Middle frontal gyrus (tissue), 1 donor: ENCODE measurements around the gene S100A6.
"Not testable (repeated sequence)": the region's sequence is repeated elsewhere in the genome, so short reads cannot be mapped to it uniquely, and the experiment has no call there.

Source experiments
- DNase-seq: peaks from one replicate; pipeline ENCODE4 v3.0.0-alpha.2; 2015; ENCODE audit warnings: low spot score; ENCODE audit errors: extremely low spot score

Gene S100A6

DNA sequence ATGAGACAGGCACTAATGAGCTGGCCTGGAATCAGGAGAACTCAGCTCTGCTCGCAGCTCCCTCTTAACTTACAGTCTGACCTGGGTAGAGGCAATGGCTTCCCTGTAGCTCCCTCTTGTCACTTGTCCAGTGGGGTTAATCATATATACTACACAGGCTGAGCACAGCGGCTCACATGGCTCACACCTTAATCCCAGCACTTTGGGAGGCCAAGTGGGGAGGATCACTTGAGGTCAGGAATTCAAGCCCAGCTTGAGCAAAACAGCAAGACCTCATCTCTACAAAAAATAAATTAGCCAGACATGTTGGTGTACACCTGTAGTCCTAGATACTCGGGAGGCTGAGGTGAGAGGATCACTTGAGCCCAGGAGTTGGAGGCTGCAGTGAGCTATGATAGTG is 4.2 kb downstream of the S100A6 start:
- DNase-seq, result no peak

DNA sequence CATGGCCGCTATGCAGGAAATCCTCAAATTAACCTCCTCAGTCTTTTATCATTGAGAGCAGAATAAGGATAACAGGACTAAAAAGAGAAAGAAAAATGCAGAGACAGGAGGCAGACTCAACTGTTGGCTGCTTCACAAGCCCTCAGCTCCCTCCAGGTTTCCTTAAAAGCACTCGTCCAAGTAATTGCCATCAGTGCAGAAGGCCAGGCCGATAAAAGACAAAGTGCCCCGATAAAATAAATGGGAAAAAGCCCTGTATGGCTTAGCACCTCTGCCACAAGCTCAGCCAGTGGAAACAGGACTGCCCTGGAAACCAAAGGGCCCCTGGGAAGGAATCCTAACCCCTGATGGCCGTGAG is 8.1 kb downstream of the S100A6 start:
- no peak for DNase-seq

GRCh38 chr1:153527023-153527682 is 8.6 kb downstream of the S100A6 start:
- no peak for DNase-seq

DNA sequence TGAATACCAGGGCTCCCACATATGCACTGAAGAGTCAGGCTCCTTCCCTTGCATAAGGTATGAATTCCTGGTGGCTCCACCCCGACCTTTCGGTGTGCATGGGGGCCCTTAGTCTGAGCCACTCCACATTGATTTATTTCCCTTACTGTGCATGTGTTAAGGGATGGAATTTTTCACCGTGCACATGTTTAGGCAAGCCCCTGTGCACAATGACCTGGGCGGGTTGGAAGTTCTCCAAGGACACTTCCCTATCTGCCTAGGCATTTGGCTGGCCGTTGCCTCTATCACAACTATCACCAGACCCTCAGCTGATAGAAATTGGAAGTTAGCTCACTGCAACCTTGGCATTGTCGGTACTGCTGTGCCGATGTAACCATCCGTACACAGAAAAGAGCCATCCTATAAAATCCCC is 9.7 kb downstream of the S100A6 start:
- DNase-seq, result no peak

DNA sequence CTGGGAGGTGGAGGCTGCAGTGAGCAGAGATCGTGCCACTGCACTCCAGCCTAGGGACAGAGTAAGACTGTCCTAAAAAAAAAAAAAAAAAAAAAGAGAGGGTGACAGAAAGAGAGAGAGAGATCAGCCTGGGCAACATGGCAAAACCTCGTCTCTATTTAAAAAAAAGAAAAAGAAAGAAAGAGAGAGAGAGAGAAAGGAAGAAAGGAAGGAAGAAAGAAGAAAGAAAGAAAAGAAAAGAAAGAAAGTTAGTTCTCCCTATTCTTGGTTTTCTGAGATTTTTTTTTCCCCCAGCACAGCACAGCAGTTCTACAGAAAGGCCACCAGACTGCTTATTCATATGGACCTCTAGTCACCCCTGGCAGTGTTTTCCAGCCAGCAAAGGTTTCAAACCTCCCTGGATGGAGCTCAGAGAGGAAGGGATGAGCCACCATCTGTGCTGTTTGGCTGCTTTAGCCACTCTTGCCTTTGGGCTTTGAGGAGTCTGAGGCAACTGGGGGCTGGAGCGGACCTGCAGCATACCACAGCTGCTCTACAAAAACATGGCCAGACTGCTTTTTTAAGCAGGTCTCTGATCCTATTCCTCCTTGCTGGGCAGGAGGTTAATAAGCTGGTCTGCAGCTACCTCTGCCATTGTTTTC is 10.6 kb downstream of the S100A6 start:
- DNase-seq, result no peak

GRCh38 chr1:153522353-153523048 is 13.3 kb downstream of the S100A6 start:
- DNase-seq, result not testable (repeated sequence)

DNA sequence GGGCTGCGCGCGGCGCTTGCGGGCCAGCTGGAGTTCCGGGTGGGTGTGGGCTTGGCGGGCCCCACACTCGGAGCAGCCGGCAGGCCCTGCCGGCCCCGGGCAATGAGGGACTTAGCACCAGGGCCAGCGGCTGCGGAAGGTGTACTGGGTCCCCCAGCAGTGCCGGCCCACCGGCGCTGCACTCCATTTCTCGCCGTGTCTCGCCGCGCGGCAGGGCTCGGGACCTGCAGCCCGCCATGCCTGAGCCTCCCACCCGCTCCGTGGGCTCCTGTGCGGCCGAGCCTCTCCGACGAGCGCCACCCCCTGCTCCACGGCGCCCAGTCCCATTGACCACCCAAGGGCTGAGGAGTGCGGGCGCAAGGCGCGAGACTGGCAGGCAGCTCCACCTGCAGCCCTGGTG is 14.0 kb downstream of the S100A6 start:
- DNase-seq, result not testable (repeated sequence)

DNA sequence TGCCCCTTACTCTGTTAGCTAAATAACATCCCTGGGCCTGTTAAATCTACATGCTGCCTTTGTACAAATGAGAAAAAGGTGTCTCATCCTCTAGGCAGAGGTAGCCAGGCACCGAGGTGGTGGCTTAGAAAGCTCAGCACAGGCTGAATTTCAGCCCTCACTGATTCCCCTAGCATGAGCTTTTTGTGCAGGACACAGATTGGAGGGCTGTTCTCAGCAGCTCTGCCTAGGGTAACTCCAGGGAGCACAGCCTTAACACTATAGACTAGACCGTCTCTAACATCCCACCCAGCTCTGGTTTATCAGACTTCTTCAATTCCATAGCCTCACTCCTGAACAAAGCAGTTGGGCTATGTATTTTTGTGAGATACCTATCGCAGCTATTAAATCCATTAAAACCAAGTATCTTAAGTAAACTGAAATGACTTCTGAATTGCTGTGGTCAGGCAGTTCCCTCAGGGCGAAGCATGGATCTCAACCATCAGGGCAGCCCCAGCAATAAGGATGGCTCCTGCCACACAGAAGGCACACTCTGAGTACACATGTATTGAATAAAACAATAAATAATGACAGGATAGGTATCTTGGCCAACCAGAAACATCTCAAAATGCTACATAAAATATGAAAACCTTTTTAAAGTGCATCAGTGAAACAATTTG is 14.8 kb downstream of the S100A6 start:
- no peak for DNase-seq

- DNase-seq, result not testable (repeated sequence)
Observed at GRCh38 chr1:153520137-153520691, 15.6 kb downstream of the S100A6 start.

GRCh38 chr1:153519242-153519641 is 16.5 kb downstream of the S100A6 start:
- DNase-seq, result no peak

- DNase-seq, result no peak
Observed at GRCh38 chr1:153515504-153516394, 20.0 kb downstream of the S100A6 start.

- no peak for DNase-seq
Observed at GRCh38 chr1:153513666-153514065, 22.1 kb downstream of the S100A6 start.

- no peak for DNase-seq
Observed at GRCh38 chr1:153513023-153513422, 22.8 kb downstream of the S100A6 start.

DNA sequence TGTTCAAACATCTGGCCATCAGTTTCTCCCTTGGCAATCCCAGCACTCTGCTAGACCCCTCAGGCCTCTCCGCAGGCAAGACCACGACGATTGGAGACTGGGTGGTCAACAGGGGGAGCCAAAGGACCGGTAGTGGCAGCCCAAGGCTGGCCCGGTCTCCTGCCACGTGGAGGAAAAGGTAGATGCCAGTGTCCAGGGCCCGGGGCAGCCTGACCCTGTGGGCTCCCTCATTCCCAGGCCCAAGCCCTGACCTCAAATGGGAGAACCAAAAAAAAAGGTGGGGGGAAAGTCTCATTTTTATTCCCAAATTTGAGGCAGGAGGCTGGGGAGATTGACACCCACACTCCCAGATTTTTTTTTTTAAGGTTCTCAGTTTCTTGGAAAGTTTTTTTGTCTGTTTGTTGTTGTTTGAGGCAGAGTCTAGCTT is 24.8 kb downstream of the S100A6 start:
- no peak for DNase-seq

DNA sequence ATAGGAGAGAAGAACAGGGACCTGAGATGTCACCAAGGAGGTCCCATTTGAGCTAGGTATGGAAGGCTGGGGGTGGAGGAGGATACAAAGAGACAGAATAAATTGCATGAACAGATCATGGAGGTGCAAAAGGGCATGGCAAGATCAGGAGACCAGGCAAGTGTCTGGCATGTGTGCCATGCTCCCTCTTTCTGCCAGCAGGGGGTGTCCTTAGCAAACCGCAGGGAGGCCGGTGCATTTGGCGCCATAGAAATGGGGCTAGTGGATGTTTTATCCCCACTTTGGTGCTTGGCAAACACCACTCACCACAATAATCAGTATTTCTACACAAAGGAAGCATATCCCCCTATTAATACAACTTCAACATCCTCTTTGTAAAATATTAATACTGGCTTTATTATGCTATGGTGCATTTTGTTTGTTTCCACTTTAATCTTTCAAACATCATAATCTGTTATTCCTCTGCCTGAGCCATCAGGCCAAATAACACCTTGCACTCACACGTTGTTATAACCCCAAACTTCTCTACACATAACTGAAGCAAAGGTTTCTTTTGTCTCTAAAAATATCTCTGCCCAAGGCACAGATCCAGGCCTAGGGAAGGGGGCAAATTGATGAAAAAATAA is 25.9 kb downstream of the S100A6 start:
- no peak for DNase-seq

- no peak for DNase-seq
Observed at GRCh38 chr1:153509036-153509435, 26.8 kb downstream of the S100A6 start.

DNA sequence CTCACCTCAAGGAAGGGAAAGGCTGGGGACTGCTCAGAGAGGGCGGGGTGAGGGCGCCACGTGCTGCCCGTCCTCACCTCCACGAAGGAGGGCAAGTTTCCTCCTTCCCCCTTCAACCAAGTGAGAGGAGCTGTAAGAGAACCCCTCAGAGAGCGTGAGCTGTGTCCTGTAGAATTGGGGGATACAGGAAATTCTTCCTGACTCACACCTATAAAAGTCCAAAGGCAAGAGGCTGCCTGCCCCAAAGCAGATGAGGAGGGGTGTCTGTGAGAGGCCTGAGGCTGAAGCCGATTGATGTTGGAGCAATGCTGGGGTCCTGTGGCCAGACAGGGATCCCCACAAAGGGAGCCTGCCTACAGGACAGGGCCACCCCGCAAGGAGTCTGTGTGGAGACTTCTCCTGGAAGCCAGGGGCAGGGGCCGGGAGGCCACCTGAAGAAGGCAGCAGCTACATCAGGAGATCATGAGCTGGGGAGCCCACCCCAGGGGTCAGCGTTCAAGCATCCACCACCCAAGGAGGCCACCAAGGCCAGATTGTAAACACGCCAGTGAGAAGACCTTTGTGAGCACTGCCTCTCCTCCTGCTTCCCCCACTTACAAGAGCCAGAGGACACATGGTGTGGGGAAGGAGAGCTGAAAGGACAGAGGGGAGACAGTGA is 27.7 kb downstream of the S100A6 start:
- DNase-seq, result no peak

GRCh38 chr1:153506831-153507413 is 28.9 kb downstream of the S100A6 start:
- DNase-seq, result no peak

DNA sequence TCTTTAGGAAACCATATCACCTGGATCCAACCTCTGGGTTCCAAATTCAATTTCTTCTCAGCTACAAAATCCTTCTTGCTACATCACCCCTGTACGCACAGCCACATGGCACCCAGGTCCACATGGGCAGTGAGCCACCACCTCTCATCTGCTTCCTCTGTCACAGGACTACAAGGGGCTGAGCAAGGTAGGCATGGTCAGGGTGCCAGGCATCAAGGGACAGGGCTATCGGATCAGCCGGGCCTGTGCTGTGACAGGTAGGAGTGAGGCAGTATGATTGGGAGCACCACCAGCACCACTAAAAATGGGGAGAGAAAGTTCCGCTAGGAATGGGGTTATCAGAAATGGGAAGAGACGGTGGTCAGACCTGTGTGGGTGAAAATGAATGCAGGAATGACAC is 29.4 kb downstream of the S100A6 start:
- no peak for DNase-seq
